ENCODE results near the gene IGLL5.

IGLL5 gene

GRCh38 chr22:22884010-22884887 is 3.4 kb upstream of the IGLL5 start:
- no peak for DNase-seq (ENCODE audit: low read depth)
- no peak overlapping the region for H3K4me3 ChIP-seq (ENCODE audit: low read depth, low read length)
- in situ Hi-C loops (cut with HindIII; ENCODE audit: low sequenced_read_pairs), result no loop called here

DNA sequence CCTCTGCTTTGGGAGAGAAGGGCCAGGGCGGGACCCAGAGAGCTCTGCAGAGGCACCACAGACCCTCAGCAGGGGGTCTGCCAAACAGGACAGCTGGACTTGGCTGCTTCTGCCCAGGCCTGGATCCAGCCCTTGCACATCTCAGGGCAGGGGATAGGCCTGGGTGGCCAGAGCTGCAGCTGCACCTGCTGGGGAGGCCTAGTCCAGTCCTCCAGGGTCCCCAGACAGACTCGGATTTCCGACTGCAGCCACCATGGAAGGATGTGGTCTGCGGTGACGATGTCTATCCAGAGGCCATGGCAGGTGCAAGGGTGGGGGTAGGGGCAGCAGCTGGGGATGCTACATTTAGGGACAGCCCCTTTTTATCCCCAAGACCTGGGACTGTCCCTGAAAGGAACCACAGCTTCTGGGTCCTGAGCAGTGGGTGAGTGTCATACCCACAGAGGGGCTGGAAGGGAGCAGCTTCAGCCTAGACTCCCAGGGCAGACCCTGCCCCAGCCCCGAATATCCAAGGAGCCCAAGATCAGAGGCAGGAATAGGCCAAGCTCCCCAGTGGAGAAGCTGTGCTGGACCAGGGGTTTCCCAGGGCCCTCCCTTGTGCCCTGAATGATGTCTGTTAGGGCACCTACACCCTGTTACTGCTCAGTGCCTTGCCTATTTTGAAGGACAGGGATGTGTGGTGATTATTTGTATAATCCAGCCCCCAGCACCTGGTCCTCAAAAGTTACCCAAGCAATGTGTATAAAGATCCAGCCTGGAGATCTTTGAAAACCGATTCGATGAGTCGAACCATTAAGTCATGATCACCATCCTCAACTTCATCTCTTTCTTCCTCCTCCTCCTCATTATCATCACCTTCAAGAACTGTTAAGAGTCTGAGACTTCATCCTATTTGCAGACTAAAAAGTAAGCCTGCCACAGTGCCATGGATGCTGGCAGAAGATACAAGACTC is 2.5 kb upstream of the IGLL5 start:
- TF ChIP-seq CTCF (IDR thresholded peaks at IDR 0.05; ENCODE audit: low read depth, low read length, missing control alignments), result no peak
- in situ Hi-C loops (cut with HindIII; ENCODE audit: low sequenced_read_pairs), result no loop called here
- no peak for DNase-seq (ENCODE audit: low read depth)
- H3K4me3 ChIP-seq (ENCODE audit: low read depth, low read length), result no peak overlapping the region

More at GRCh38 chr22:22884010-22884887, 3.4 kb upstream of the IGLL5 start:
- peak; percentile 55 for TF ChIP-seq CTCF (IDR thresholded peaks at IDR 0.05; ENCODE audit: low read depth, low read length, missing control alignments)

DNA sequence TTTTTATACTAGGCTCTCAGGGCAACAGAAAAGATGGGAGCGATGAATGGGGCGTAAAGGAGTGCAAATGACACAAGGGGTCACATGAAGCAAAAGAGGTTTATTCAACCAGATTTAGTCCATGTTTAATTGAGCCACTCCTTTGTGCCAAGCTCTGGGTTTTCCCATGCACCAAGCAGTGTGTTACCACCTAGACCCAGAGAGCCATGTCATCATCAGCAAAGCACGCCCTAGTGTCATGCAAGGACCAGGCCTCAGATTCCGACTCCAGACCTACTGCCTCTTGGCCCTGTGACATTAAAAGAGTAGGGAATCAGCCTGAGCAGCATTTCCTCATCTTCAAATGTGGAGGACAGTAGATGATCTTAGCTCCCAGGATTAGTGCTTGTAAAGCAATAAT is 1.1 kb upstream of the IGLL5 start:
- no peak overlapping the region for H3K4me3 ChIP-seq (ENCODE audit: low read depth, low read length)
- no peak for DNase-seq (ENCODE audit: low read depth)
- no peak for TF ChIP-seq CTCF (IDR thresholded peaks at IDR 0.05; ENCODE audit: low read depth, low read length, missing control alignments)
- in situ Hi-C loops (cut with HindIII; ENCODE audit: low sequenced_read_pairs), result no loop called here

GRCh38 chr22:22888571-22889353 is 1.1 kb downstream of the IGLL5 start:
- no peak overlapping the region for H3K4me3 ChIP-seq (ENCODE audit: low read depth, low read length)
- TF ChIP-seq CTCF (IDR thresholded peaks at IDR 0.05; ENCODE audit: low read depth, low read length, missing control alignments), result no peak
- no peak for DNase-seq (ENCODE audit: low read depth)
- in situ Hi-C loops (cut with HindIII; ENCODE audit: low sequenced_read_pairs), result no loop called here

DNA sequence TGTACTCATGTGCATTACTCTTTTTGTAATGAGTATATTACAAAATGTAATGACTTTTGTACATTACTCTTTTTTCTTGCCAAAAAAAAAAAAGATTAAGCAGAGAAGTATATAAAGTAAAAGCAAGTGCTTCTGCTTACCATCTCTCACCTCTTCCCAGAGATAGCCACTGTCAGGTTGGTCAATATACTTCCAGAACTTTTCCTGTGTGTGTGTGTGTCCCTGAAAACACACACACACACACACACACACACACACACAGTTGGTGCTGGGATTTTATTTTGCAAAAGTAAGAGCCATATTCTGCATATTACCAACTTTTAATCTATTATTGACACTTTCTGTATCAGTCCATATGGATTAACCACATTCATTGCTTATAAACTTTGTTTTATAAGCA is 2.5 kb downstream of the IGLL5 start:
- H3K4me3 ChIP-seq (ENCODE audit: low read depth, low read length), result no peak overlapping the region
- no peak for DNase-seq (ENCODE audit: low read depth)
- no peak for TF ChIP-seq CTCF (IDR thresholded peaks at IDR 0.05; ENCODE audit: low read depth, low read length, missing control alignments)
- in situ Hi-C loops (cut with HindIII; ENCODE audit: low sequenced_read_pairs), result no loop called here

DNA sequence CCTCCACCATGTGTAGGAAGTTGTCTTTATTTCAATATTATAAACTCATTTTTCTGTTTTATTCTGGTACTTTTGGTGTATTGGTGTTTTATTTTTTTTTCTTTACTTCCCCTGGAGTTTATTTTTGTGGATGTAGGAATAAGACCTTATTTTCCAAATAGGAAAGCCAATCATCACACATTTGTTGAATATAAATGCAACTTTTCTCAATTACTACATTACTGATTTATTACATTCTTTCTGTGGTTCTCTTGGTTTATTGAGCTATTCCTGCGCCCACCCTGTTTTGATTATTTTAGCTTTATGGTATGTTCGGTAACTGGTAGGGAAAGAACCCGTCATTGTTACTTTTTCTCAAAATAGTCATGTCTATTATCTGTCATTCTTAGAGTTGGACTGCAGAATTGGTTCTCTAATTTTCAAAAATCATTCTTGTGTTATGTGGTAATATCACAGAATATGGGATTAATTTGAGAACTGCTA is 3.6 kb downstream of the IGLL5 start:
- in situ Hi-C loops (cut with HindIII; ENCODE audit: low sequenced_read_pairs), result no loop called here
- no peak for TF ChIP-seq CTCF (IDR thresholded peaks at IDR 0.05; ENCODE audit: low read depth, low read length, missing control alignments)
- no peak overlapping the region for H3K4me3 ChIP-seq (ENCODE audit: low read depth, low read length)
- no peak for DNase-seq (ENCODE audit: low read depth)
